OCI-LY7 (cell line): ENCODE data around the gene SLC16A14. TPM values are rescaled to one million over a fixed set of nuclear protein-coding genes. Genes with fewer than 3 reads are reported as not detected.

Experiments used
- BruUV-seq: library from RNA; stranded (reverse); fragments of 400-500 nt; replicated peaks from 2 replicates; lab custom pipeline; 2021; lab: Mats Ljungman, UMichigan
- CTCF ChIA-PET: fragments of 300-600 bp; sonication (Branson Sonifier 250); formaldehyde crosslinking; loops from one replicate; lab custom pipeline; 2022; ENCODE audit warnings: antibody characterized with exemption; ENCODE audit not compliant: unreplicated experiment; lab: Charles Lee
- POLR2A ChIA-PET: fragments of 300-600 bp; sonication (Branson Sonifier 250); formaldehyde crosslinking; loops from one replicate; lab custom pipeline; 2022; ENCODE audit warnings: antibody characterized with exemption; lab: Charles Lee
- DNase-seq: peaks from one replicate; pipeline ENCODE4 v3.0.0-alpha.2; 2015; ENCODE audit warnings: low spot score
- H2AFZ ChIP-seq: fragments of 200-600 bp; sonication (generic), shearing (Covaris generic); 2 replicates; pipeline ENCODE4 v1.6.1; 2014; ENCODE audit warnings: mild to moderate bottlenecking, antibody characterized with exemption, low read length, moderate library complexity
- H3K27ac ChIP-seq: fragments of 200-600 bp; sonication (generic); 2 replicates; pipeline ENCODE4 v1.5.1; 2014; ENCODE audit warnings: mixed run types, low read depth, mild to moderate bottlenecking, moderate library complexity, low read length, inconsistent platforms; ENCODE audit not compliant: poor library complexity, severe bottlenecking
- H3K36me3 ChIP-seq: fragments of 200-600 bp; sonication (generic); 2 replicates; pipeline ENCODE4 v1.6.1; 2014; ENCODE audit warnings: mild to moderate bottlenecking, antibody characterized with exemption, low read length, moderate library complexity, mixed read lengths; ENCODE audit not compliant: insufficient read depth
- H3K4me1 ChIP-seq: fragments of 200-600 bp; sonication (generic); 2 replicates; pipeline ENCODE4 v1.5.1; 2014; ENCODE audit warnings: mild to moderate bottlenecking, low read length; ENCODE audit not compliant: insufficient read depth, poor library complexity, severe bottlenecking
- H3K4me2 ChIP-seq: fragments of 200-600 bp; sonication (generic); 2 replicates; pipeline ENCODE4 v1.6.1; 2014; ENCODE audit warnings: mild to moderate bottlenecking, low read length
- H3K4me3 ChIP-seq: fragments of 200-600 bp; sonication (generic); 2 replicates; pipeline ENCODE4 v1.5.1; 2014; ENCODE audit warnings: mild to moderate bottlenecking, low read depth, low read length; ENCODE audit not compliant: poor library complexity, severe bottlenecking
- H3K79me2 ChIP-seq: fragments of 200-600 bp; sonication (generic); 2 replicates; pipeline ENCODE4 v1.6.1; 2016; ENCODE audit warnings: low read depth, mild to moderate bottlenecking, low read length, moderate library complexity, mixed read lengths; ENCODE audit not compliant: insufficient read depth
- H3K9me2 ChIP-seq: fragments of 200-600 bp; sonication (generic); 2 replicates; pipeline ENCODE4 v1.6.1; 2016; ENCODE audit warnings: mild to moderate bottlenecking, low read length, mixed read lengths; ENCODE audit not compliant: insufficient read depth
- H3K9me3 ChIP-seq: fragments of 200-600 bp; sonication (generic); 2 replicates; pipeline ENCODE4 v1.6.1; 2014; ENCODE audit warnings: mild to moderate bottlenecking, mixed run types, low read length, mixed read lengths
- H4K20me1 ChIP-seq: fragments of 200-600 bp; sonication (generic); 2 replicates; pipeline ENCODE4 v1.6.1; 2014; ENCODE audit warnings: mild to moderate bottlenecking, antibody characterized with exemption, low read length, moderate library complexity, mixed read lengths; ENCODE audit not compliant: insufficient read depth
- EZH2phosphoT487 ChIP-seq: fragments of 200-600 bp; sonication (generic); IDR thresholded peaks from 2 replicates; pipeline ENCODE4 v1.6.1; 2018; ENCODE audit warnings: low read depth, borderline replicate concordance, mild to moderate bottlenecking, mixed run types, antibody characterized with exemption, low read length, moderate library complexity, mixed read lengths
- intact Hi-C: fragments of 100-400 bp; cut with micrococcal nuclease; formaldehyde crosslinking; loops from one replicate; pipeline ENCODE4 v1.10.0; 2022; ENCODE audit not compliant: unreplicated experiment
- total RNA-seq, 2 experiments: library from RNA; depleted of rRNA in 1 of 2; stranded (reverse); fragments of >200 nt in 1 of 2; shearing (Covaris generic) in 1 of 2; gene quantifications; 2 replicates each; pipeline ENCODE4 v1.2.3, GENCODE V29; 2014 to 2022
- TF ChIP-seq, protein P1 (sequence below): fragments of 200-600 bp; sonication (generic); conservative IDR thresholded peaks from 2 replicates; pipeline ENCODE4 v1.5.1; 2014; ENCODE audit warnings: mild to moderate bottlenecking, antibody characterized with exemption, low read length, moderate library complexity, mixed read lengths

The SLC16A14 gene
- total RNA-seq, 2 experiments from 2014 or later: not detected

DNA sequence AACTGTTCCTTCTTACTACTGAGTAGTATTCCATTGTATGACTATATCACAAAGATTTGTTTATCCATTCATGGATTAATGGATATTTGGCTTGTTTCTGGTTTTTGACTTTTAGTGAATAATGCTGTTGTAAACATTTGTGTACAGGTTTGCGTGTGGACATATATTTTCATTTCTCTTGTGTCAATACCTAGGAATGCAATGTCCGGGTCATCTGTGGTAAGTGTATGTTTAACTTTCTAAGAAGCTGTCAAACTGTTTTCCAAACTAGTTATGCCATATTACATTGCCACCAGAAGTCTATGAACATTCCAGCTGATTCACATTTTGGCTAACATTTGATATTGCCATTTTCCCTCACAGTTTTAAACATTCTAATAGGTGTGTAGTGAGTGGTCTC, 29.1 kb upstream of the SLC16A14 start:
- no peaks in the 10 kb centered on the region for H3K9me2 ChIP-seq
- H3K36me3 ChIP-seq: no peaks in the 10 kb centered on the region
- no peaks in the 10 kb centered on the region for H3K79me2 ChIP-seq
- no peak overlapping the region for H3K4me2 ChIP-seq
- BruUV-seq: no TSS peak
- H4K20me1 ChIP-seq: no peaks in the 10 kb centered on the region
- no peak overlapping the region for H2AFZ ChIP-seq
- POLR2A ChIA-PET: no interaction called here
- H3K4me3 ChIP-seq: no peak overlapping the region
- CTCF ChIA-PET: no interaction called here
- intact Hi-C loops: no loop called here
- TF ChIP-seq, protein P1, sequence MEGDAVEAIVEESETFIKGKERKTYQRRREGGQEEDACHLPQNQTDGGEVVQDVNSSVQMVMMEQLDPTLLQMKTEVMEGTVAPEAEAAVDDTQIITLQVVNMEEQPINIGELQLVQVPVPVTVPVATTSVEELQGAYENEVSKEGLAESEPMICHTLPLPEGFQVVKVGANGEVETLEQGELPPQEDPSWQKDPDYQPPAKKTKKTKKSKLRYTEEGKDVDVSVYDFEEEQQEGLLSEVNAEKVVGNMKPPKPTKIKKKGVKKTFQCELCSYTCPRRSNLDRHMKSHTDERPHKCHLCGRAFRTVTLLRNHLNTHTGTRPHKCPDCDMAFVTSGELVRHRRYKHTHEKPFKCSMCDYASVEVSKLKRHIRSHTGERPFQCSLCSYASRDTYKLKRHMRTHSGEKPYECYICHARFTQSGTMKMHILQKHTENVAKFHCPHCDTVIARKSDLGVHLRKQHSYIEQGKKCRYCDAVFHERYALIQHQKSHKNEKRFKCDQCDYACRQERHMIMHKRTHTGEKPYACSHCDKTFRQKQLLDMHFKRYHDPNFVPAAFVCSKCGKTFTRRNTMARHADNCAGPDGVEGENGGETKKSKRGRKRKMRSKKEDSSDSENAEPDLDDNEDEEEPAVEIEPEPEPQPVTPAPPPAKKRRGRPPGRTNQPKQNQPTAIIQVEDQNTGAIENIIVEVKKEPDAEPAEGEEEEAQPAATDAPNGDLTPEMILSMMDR: no peak
- no peak for TF ChIP-seq EZH2phosphoT487
- no peak overlapping the region for H3K27ac ChIP-seq
- no peak for DNase-seq
- H3K4me1 ChIP-seq: no peaks in the 10 kb centered on the region
- H3K9me3 ChIP-seq: no peaks in the 10 kb centered on the region

DNA sequence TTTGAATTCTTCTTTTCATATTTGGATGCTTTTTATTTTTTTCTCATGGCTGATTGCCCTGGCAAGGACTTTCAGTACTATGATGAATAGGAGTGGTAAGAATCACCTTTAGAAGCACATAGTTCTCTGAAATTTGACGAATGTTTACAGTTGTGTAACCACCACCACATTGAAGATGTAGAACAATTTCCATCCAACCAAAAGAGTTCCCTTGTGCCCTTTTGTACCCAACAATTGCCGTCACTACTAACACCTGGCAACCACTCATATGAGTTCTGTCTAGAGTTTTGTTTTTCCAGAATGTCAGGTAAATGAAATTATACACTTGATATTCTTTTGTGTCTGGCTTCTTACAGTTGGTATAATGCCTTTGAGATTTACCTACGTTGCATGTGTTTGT, 28.7 kb upstream of the SLC16A14 start:
- POLR2A ChIA-PET: no interaction called here
- H4K20me1 ChIP-seq: no peaks in the 10 kb centered on the region
- H3K36me3 ChIP-seq: no peaks in the 10 kb centered on the region
- DNase-seq: no peak
- no TSS peak for BruUV-seq
- no peaks in the 10 kb centered on the region for H3K9me3 ChIP-seq
- H3K4me3 ChIP-seq: no peak overlapping the region
- CTCF ChIA-PET: no interaction called here
- no peak overlapping the region for H3K27ac ChIP-seq
- no peaks in the 10 kb centered on the region for H3K9me2 ChIP-seq
- no peak overlapping the region for H2AFZ ChIP-seq
- TF ChIP-seq, protein P1: no peak
- no peak overlapping the region for H3K4me2 ChIP-seq
- intact Hi-C loops: no loop called here
- H3K79me2 ChIP-seq: no peaks in the 10 kb centered on the region
- no peaks in the 10 kb centered on the region for H3K4me1 ChIP-seq

DNA sequence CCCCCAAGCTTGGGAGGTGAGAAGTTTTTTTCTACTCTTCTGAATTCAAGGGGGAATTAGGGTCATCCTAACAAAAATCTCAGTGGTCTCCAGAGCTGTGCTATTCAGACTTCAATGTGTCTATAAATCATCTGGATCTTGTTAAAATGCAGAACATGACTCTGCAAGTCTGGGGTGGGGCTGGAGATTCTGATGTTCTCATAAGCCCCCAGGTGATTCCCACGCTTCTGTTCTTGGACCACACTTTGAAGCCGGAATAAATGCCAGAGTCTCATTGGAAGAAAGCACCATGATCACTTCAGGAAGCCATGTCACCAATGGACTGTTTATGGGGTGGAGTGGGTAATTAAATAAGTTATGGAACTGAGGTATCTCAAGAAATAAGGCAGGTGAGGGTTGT, 22.2 kb upstream of the SLC16A14 start:
- H4K20me1 ChIP-seq: no peaks in the 10 kb centered on the region
- POLR2A ChIA-PET: interaction anchor here (0.5 kb wide), 1 partner anchor 8 kb away, joined by 3 read pairs; no protein-coding TSS in a partner anchor
- H3K79me2 ChIP-seq: no peaks in the 10 kb centered on the region
- no peak overlapping the region for H3K27ac ChIP-seq
- intact Hi-C loops: no loop called here
- no peak for TF ChIP-seq EZH2phosphoT487
- TF ChIP-seq, protein P1: no peak
- CTCF ChIA-PET: no interaction called here
- no peak overlapping the region for H3K4me2 ChIP-seq
- no peaks in the 10 kb centered on the region for H3K9me2 ChIP-seq
- no peaks in the 10 kb centered on the region for H3K4me1 ChIP-seq
- DNase-seq: no peak
- H3K4me3 ChIP-seq: no peak overlapping the region
- no TSS peak for BruUV-seq
- H3K36me3 ChIP-seq: no peaks in the 10 kb centered on the region
- no peaks in the 10 kb centered on the region for H3K9me3 ChIP-seq
- H2AFZ ChIP-seq: no peak overlapping the region
